GM13976 (cell line): ENCODE data around the gene CD68.

Source experiments
- DNase-seq: peaks from one replicate; pipeline ENCODE4 v3.0.0; 2012; ENCODE audit warnings: low spot score
- CTCF ChIP-seq: IDR thresholded peaks from 2 replicates; pipeline ENCODE4 v1.5.1; 2012; ENCODE audit warnings: borderline replicate concordance, mild to moderate bottlenecking; ENCODE audit not compliant: insufficient read depth; ENCODE audit errors: extremely low read depth, missing control alignments, control extremely low read depth
- in situ Hi-C: fragments of 300-500 bp; cut with MboI; formaldehyde crosslinking; loops from one replicate; pipeline ENCODE4 v1.12.0; 2022; ENCODE audit warnings: low sequenced_read_pairs, mixed read lengths, inconsistent platforms; ENCODE audit not compliant: unreplicated experiment

The CD68 gene

GRCh38 chr17:7559320-7560171 lies 19.9 kb upstream of the CD68 start:
- no peak for TF ChIP-seq CTCF
- in situ Hi-C loops = no loop called here
- DNase-seq = no peak

GRCh38 chr17:7560172-7561027 lies 19.0 kb upstream of the CD68 start:
- no peak for DNase-seq
- TF ChIP-seq CTCF = peak; percentile 63
- in situ Hi-C loops = no loop called here

- TF ChIP-seq CTCF = peak; percentile 93
- peak; percentile 91 for DNase-seq
- in situ Hi-C loops = no loop called here
These were observed 18.3 kb upstream of the CD68 start for GRCh38 chr17:7561028-7561575.

- DNase-seq = peak; percentile 99
- TF ChIP-seq CTCF = no peak
- in situ Hi-C loops = no loop called here
These were observed 17.7 kb upstream of the CD68 start, which contains the start of gene SENP3 for GRCh38 chr17:7561589-7562207. Gene SENP3, plus strand, starts transcription at chr17:7561919. Its CDS starts 1,158 bp downstream, at chr17:7563077.

GRCh38 chr17:7562208-7562605 lies 17.2 kb upstream of the CD68 start:
- DNase-seq = no peak
- in situ Hi-C loops = no loop called here
- TF ChIP-seq CTCF = no peak

GRCh38 chr17:7563115-7563869 lies 16.1 kb upstream of the CD68 start:
- in situ Hi-C loops = no loop called here
- no peak for DNase-seq
- TF ChIP-seq CTCF = no peak
